HCT116 (cell line): ENCODE data around the gene TRIM13. TPM values are rescaled to one million over a fixed set of nuclear protein-coding genes. Genes with fewer than 3 reads are reported as not detected.

Experiments used
- ATAC-seq: fragments of 200-7000 bp; cut with Tn5 transposase; 2 replicates; pipeline ENCODE4 v1.9.1; 2020; ENCODE audit warnings: mild to moderate bottlenecking, moderate library complexity
- BruUV-seq: library from RNA; stranded (reverse); fragments of 400-500 nt; replicated peaks from 2 replicates; lab custom pipeline; 2021; lab: Mats Ljungman, UMichigan
- CTCF ChIA-PET: fragments of 300-600 bp; sonication (Branson Sonifier 250); formaldehyde crosslinking; loops from one replicate; lab custom pipeline; 2021; ENCODE audit warnings: antibody characterized with exemption; lab: Charles Lee
- POLR2A ChIA-PET: fragments of 300-600, 350-600 bp; sonication (Branson Sonifier 250); formaldehyde crosslinking; loops from one replicate; lab custom pipeline; 2021; ENCODE audit warnings: antibody characterized with exemption; lab: Charles Lee
- RAD21 ChIA-PET, 2 experiments: fragments of 300-600 bp; sonication (Branson Sonifier 250); formaldehyde crosslinking; loops; one replicate each; lab custom pipeline; 2023; ENCODE audit warnings: low total read pairs in 2 of 2; ENCODE audit not compliant: uncharacterized antibody in 2 of 2, unreplicated experiment in 2 of 2, low non-redundant PET in 1 of 2; lab: Charles Lee
- DNase-seq: peaks from one replicate; pipeline ENCODE4 v3.0.0-alpha.2; 2010; ENCODE audit warnings: low read depth, low spot score
- H2AFZ ChIP-seq: fragments of 200-600 bp; shearing (Covaris generic), sonication (generic); 2 replicates; pipeline ENCODE4 v1.6.1; 2017; ENCODE audit warnings: low read depth, mixed run types, mixed read lengths, antibody characterized with exemption, low read length; ENCODE audit not compliant: poor library complexity, severe bottlenecking
- H3K27ac ChIP-seq: 2 replicates; pipeline ENCODE4 v1.5.1; 2012; ENCODE audit warnings: low read depth, low read length
- H3K27me3 ChIP-seq: fragments of 200-600 bp; sonication (generic); 2 replicates; pipeline ENCODE4 v1.6.1; 2016; ENCODE audit warnings: mixed run types, low read length, mixed read lengths; ENCODE audit not compliant: insufficient read depth
- H3K36me3 ChIP-seq, 2 experiments: fragments of 200-500 bp in 1 of 2; fragments of 200-600 bp in 1 of 2; sonication (Bioruptor generic) in 1 of 2; sonication (generic) in 1 of 2; 2 replicates each; pipeline versions ENCODE4 v1.5.1 to v1.6.1; 2014 to 2016; ENCODE audit warnings: low read length in 2 of 2, inconsistent platforms in 1 of 2, mixed read lengths in 1 of 2, mixed run types in 1 of 2; ENCODE audit not compliant: insufficient read depth in 2 of 2, control insufficient read depth in 1 of 2
- H3K4me1 ChIP-seq, 2 experiments: fragments of 200-600 bp in 1 of 2; sonication (generic) in 1 of 2; 2 replicates each; pipeline versions ENCODE4 v1.5.1 to v1.6.1; 2012 to 2017; ENCODE audit warnings: low read length in 2 of 2, inconsistent platforms in 1 of 2, mild to moderate bottlenecking in 1 of 2, mixed read lengths in 1 of 2, mixed run types in 1 of 2, moderate library complexity in 1 of 2; ENCODE audit not compliant: insufficient read depth in 2 of 2, control insufficient read depth in 1 of 2
- H3K4me2 ChIP-seq: fragments of 200-600 bp; sonication (generic); 2 replicates; pipeline ENCODE4 v1.6.1; 2017; ENCODE audit warnings: mixed run types, low read length, mixed read lengths
- H3K4me3 ChIP-seq, 2 experiments: fragments of 200-600 bp in 1 of 2; sonication (generic) in 1 of 2; replicated peaks in 1 of 2; 2 replicates each; pipeline ENCODE4 v1.5.1; 2011 to 2016; ENCODE audit warnings: low read length in 2 of 2, control low read depth in 1 of 2, low read depth in 1 of 2, mild to moderate bottlenecking in 1 of 2, mixed read lengths in 1 of 2, mixed run types in 1 of 2
- H3K79me2 ChIP-seq: fragments of 200-600 bp; sonication (generic); 2 replicates; pipeline ENCODE4 v1.6.1; 2017; ENCODE audit warnings: mild to moderate bottlenecking, mixed run types, low read length, moderate library complexity, mixed read lengths; ENCODE audit not compliant: insufficient read depth
- H3K9ac ChIP-seq: fragments of 200-600 bp; sonication (generic); 2 replicates; pipeline ENCODE4 v1.6.1; 2016; ENCODE audit warnings: low read length, mixed read lengths
- H3K9me2 ChIP-seq: fragments of 200-600 bp; sonication (generic), shearing (Covaris generic); 2 replicates; pipeline ENCODE4 v1.6.1; 2017; ENCODE audit warnings: mixed run types, mild to moderate bottlenecking, moderate library complexity; ENCODE audit not compliant: insufficient read depth
- H3K9me3 ChIP-seq, 2 experiments: fragments of 200-500 bp in 1 of 2; fragments of 200-600 bp in 1 of 2; sonication (Bioruptor generic) in 1 of 2; sonication (generic) in 1 of 2; 2 replicates each; pipeline ENCODE4 v1.6.1; 2014 to 2017; ENCODE audit warnings: low read length in 2 of 2, mixed read lengths in 2 of 2, inconsistent platforms in 1 of 2, low read depth in 1 of 2, mild to moderate bottlenecking in 1 of 2, mixed run types in 1 of 2, moderate library complexity in 1 of 2; ENCODE audit not compliant: control insufficient read depth in 1 of 2, insufficient read depth in 1 of 2
- H4K20me1 ChIP-seq: fragments of 200-600 bp; sonication (generic), shearing (Covaris generic); 2 replicates; pipeline ENCODE4 v1.6.1; 2017; ENCODE audit warnings: mixed run types, mild to moderate bottlenecking, moderate library complexity; ENCODE audit not compliant: insufficient read depth
- CEBPB ChIP-seq: IDR thresholded peaks from 2 replicates; pipeline ENCODE4 v1.6.1; 2012; ENCODE audit warnings: low read depth
- EGR1 ChIP-seq: IDR thresholded peaks from 2 replicates; pipeline ENCODE4 v1.6.1; 2012; ENCODE audit warnings: low read depth
- EZH2 ChIP-seq: fragments of 200-600 bp; sonication (generic); IDR thresholded peaks from 2 replicates; pipeline ENCODE4 v1.6.1; 2017; ENCODE audit warnings: antibody characterized with exemption, mixed run types
- EZH2phosphoT487 ChIP-seq: fragments of 200-600 bp; IDR thresholded peaks from 2 replicates; pipeline ENCODE4 v1.6.1; 2018; ENCODE audit warnings: antibody characterized with exemption, borderline replicate concordance
- FOSL1 ChIP-seq: IDR thresholded peaks from 2 replicates; pipeline ENCODE4 v1.6.1; 2012; ENCODE audit warnings: low read depth
- POLR2A ChIP-seq: IDR thresholded peaks from 2 replicates; pipeline ENCODE4 v1.7.0; 2011; ENCODE audit warnings: borderline replicate concordance; ENCODE audit not compliant: insufficient read depth, insufficient read length; ENCODE audit errors: extremely low read depth
- POLR2AphosphoS5 ChIP-seq: IDR thresholded peaks from 2 replicates; pipeline ENCODE4 v1.6.1; 2011; ENCODE audit warnings: mild to moderate bottlenecking, low read depth, low read length, moderate library complexity
- RAD21 ChIP-seq: IDR thresholded peaks from 2 replicates; pipeline ENCODE4 v1.6.1; 2012; ENCODE audit warnings: low read depth, mild to moderate bottlenecking
- SIN3A ChIP-seq: IDR thresholded peaks from 2 replicates; pipeline ENCODE4 v1.6.1; 2012; ENCODE audit warnings: low read depth
- SP1 ChIP-seq: IDR thresholded peaks from 2 replicates; pipeline ENCODE4 v1.6.1; 2012; ENCODE audit warnings: low read depth
- SRF ChIP-seq: IDR thresholded peaks from 2 replicates; pipeline ENCODE4 v1.6.1; 2012; ENCODE audit warnings: low read depth
- TCF7L2 ChIP-seq: IDR thresholded peaks from 2 replicates; pipeline ENCODE4 v1.7.0; 2011; ENCODE audit warnings: borderline replicate concordance, inconsistent platforms; ENCODE audit not compliant: insufficient read depth, insufficient read length; ENCODE audit errors: extremely low read depth
- ZBTB33 ChIP-seq: IDR thresholded peaks from 2 replicates; pipeline ENCODE4 v1.6.1; 2011; ENCODE audit warnings: mild to moderate bottlenecking, low read length, moderate library complexity; ENCODE audit not compliant: insufficient replicate concordance; ENCODE audit errors: extremely low read depth
- ZFX ChIP-seq: fragments of 450-650 bp; IDR thresholded peaks from 2 replicates; pipeline ENCODE4 v1.6.1; 2017
- intact Hi-C: fragments of 100-400 bp; cut with micrococcal nuclease; formaldehyde crosslinking; loops from 2 replicates; pipeline ENCODE4 v1.10.0; 2022
- total RNA-seq: library from RNA; stranded (reverse); gene quantifications from one replicate; pipeline ENCODE4 v1.2.1, GENCODE V29; 2021; ENCODE audit not compliant: unreplicated experiment
- TF ChIP-seq, protein P1 (sequence below): IDR thresholded peaks from 2 replicates; pipeline ENCODE4 v1.6.1; 2012; ENCODE audit warnings: low read depth
- TF ChIP-seq, protein P2 (sequence below), 3 experiments: fragments of 200-600 bp in 1 of 3; sonication (generic) in 1 of 3; IDR thresholded peaks in 2 of 3; conservative IDR thresholded peaks in 1 of 3; 2 replicates each; pipeline ENCODE4 v1.5.1; 2012 to 2017; ENCODE audit warnings: low read depth in 2 of 3, low read length in 2 of 3, antibody characterized with exemption in 1 of 3, borderline replicate concordance in 1 of 3, control low read depth in 1 of 3, mild to moderate bottlenecking in 1 of 3, mixed read lengths in 1 of 3, mixed run types in 1 of 3, moderate library complexity in 1 of 3; ENCODE audit not compliant: insufficient read depth in 1 of 3
- TF ChIP-seq, protein P3 (sequence below): IDR thresholded peaks from 2 replicates; pipeline ENCODE4 v1.6.1; 2012
- TF ChIP-seq, protein P4 (sequence below): IDR thresholded peaks from 2 replicates; pipeline ENCODE4 v1.6.1; 2012

The TRIM13 gene
- total RNA-seq, 1 experiment from 2014 or later = 24.6 TPM

- intact Hi-C loops = no loop called here
- no peak overlapping the region for H3K27ac ChIP-seq
- H3K79me2 ChIP-seq = peaks cover 88% of the 10 kb centered on the region
- BruUV-seq = no TSS peak
- H3K9me2 ChIP-seq = no peaks in the 10 kb centered on the region
- no peaks in the 10 kb centered on the region for H3K9me3 ChIP-seq
- ChIA-PET POLR2A (no interaction called here), CTCF (no interaction called here), RAD21 (no interaction called here)
- H3K9ac ChIP-seq = no peak overlapping the region
- TF ChIP-seq CEBPB (no peak), FOSL1 (no peak), EGR1 (no peak), ZBTB33 (no peak), EZH2 (no peak), ZFX (no peak), POLR2AphosphoS5 (no peak), TCF7L2 (no peak), EZH2phosphoT487 (no peak), RAD21 (no peak), SIN3A (no peak), SP1 (no peak), SRF (no peak), POLR2A (no peak)
- TF ChIP-seq, protein P1, sequence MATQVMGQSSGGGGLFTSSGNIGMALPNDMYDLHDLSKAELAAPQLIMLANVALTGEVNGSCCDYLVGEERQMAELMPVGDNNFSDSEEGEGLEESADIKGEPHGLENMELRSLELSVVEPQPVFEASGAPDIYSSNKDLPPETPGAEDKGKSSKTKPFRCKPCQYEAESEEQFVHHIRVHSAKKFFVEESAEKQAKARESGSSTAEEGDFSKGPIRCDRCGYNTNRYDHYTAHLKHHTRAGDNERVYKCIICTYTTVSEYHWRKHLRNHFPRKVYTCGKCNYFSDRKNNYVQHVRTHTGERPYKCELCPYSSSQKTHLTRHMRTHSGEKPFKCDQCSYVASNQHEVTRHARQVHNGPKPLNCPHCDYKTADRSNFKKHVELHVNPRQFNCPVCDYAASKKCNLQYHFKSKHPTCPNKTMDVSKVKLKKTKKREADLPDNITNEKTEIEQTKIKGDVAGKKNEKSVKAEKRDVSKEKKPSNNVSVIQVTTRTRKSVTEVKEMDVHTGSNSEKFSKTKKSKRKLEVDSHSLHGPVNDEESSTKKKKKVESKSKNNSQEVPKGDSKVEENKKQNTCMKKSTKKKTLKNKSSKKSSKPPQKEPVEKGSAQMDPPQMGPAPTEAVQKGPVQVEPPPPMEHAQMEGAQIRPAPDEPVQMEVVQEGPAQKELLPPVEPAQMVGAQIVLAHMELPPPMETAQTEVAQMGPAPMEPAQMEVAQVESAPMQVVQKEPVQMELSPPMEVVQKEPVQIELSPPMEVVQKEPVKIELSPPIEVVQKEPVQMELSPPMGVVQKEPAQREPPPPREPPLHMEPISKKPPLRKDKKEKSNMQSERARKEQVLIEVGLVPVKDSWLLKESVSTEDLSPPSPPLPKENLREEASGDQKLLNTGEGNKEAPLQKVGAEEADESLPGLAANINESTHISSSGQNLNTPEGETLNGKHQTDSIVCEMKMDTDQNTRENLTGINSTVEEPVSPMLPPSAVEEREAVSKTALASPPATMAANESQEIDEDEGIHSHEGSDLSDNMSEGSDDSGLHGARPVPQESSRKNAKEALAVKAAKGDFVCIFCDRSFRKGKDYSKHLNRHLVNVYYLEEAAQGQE = no peak
- TF ChIP-seq, protein P2, sequence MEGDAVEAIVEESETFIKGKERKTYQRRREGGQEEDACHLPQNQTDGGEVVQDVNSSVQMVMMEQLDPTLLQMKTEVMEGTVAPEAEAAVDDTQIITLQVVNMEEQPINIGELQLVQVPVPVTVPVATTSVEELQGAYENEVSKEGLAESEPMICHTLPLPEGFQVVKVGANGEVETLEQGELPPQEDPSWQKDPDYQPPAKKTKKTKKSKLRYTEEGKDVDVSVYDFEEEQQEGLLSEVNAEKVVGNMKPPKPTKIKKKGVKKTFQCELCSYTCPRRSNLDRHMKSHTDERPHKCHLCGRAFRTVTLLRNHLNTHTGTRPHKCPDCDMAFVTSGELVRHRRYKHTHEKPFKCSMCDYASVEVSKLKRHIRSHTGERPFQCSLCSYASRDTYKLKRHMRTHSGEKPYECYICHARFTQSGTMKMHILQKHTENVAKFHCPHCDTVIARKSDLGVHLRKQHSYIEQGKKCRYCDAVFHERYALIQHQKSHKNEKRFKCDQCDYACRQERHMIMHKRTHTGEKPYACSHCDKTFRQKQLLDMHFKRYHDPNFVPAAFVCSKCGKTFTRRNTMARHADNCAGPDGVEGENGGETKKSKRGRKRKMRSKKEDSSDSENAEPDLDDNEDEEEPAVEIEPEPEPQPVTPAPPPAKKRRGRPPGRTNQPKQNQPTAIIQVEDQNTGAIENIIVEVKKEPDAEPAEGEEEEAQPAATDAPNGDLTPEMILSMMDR (IDR thresholded peaks at IDR 0.05 in 2 of 3, conservative IDR thresholded peaks at IDR 0.05 in 1 of 3; ENCODE audit: borderline replicate concordance in 1 of 3, insufficient read depth in 1 of 3, low read depth in 2 of 3, low read length in 2 of 3) = no peak
- TF ChIP-seq, protein P3, sequence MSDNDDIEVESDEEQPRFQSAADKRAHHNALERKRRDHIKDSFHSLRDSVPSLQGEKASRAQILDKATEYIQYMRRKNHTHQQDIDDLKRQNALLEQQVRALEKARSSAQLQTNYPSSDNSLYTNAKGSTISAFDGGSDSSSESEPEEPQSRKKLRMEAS = no peak
- TF ChIP-seq, protein P4, sequence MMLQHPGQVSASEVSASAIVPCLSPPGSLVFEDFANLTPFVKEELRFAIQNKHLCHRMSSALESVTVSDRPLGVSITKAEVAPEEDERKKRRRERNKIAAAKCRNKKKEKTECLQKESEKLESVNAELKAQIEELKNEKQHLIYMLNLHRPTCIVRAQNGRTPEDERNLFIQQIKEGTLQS = no peak
- peaks cover 8% of the 10 kb centered on the region; the same call in 1 of the 2 replicates for H4K20me1 ChIP-seq
- DNase-seq (no peak), ATAC-seq (no peak)
- peaks cover 0 to 13% of the 10 kb centered on the region in 2 experiments; a peak in 3 of 4 replicates for H3K4me1 ChIP-seq
- no peak overlapping the region for H3K4me2 ChIP-seq
- peaks cover 33 to 37% of the 10 kb centered on the region in 2 experiments for H3K36me3 ChIP-seq
- no peak overlapping the region for H2AFZ ChIP-seq
- no peaks in the 10 kb centered on the region for H3K27me3 ChIP-seq
- no peak overlapping the region for H3K4me3 ChIP-seq
Measured at GRCh38 chr13:50001287-50001686, 4.4 kb downstream of the TRIM13 start.
